ENCODE results near the gene CSTPP1. TPM values are rescaled to one million over a fixed set of nuclear protein-coding genes. Genes with fewer than 3 reads are reported as not detected.
"Not testable (repeated sequence)": the region's sequence is repeated elsewhere in the genome, so short reads cannot be mapped to it uniquely, and the experiment has no call there.

Gene CSTPP1
- total RNA-seq, 1 experiment from 2014 or later: 88.3 TPM

DNA sequence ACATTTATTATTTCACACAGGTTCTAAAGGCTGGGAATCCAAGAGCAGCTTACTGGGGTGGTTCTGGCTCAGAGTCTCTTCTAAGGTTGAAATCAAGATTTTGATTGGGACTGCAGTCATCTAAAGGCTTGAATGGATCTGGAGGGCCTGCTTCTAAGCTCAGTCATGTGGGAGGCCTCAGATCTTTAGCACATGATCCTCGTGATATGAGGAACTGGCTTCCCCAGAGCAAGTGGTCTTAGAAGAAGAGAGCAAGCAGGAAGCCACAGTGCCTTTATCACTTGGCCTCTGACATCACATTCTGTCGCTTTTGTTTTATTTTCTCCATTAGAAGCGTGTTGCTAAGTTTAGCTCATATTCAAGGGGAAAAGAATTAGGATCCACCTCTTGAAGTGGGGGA lies 151.2 kb downstream of the CSTPP1 start:
- BruUV-seq (replicated peaks): no TSS peak
- H3K4me2 ChIP-seq: no peak overlapping the region
- H3F3A ChIP-seq (ENCODE audit: insufficient read depth, low read depth): peaks cover 10% of the 10 kb centered on the region
- no peaks in the 10 kb centered on the region for H3K4me1 ChIP-seq (replicated peaks; ENCODE audit: insufficient read depth)
- TF ChIP-seq EZH2 (IDR thresholded peaks at IDR 0.05; ENCODE audit: low read depth): no peak
- TF ChIP-seq, protein P1, sequence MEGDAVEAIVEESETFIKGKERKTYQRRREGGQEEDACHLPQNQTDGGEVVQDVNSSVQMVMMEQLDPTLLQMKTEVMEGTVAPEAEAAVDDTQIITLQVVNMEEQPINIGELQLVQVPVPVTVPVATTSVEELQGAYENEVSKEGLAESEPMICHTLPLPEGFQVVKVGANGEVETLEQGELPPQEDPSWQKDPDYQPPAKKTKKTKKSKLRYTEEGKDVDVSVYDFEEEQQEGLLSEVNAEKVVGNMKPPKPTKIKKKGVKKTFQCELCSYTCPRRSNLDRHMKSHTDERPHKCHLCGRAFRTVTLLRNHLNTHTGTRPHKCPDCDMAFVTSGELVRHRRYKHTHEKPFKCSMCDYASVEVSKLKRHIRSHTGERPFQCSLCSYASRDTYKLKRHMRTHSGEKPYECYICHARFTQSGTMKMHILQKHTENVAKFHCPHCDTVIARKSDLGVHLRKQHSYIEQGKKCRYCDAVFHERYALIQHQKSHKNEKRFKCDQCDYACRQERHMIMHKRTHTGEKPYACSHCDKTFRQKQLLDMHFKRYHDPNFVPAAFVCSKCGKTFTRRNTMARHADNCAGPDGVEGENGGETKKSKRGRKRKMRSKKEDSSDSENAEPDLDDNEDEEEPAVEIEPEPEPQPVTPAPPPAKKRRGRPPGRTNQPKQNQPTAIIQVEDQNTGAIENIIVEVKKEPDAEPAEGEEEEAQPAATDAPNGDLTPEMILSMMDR (conservative IDR thresholded peaks at IDR 0.05): no peak
- H3K79me2 ChIP-seq (ENCODE audit: low read depth): no peaks in the 10 kb centered on the region
- H3K36me3 ChIP-seq (ENCODE audit: low read depth): no peaks in the 10 kb centered on the region
- intact Hi-C loops (cut with micrococcal nuclease; ENCODE audit: unreplicated experiment): no loop called here
- H3K9me3 ChIP-seq (ENCODE audit: insufficient read depth, low read depth): no peaks in the 10 kb centered on the region; the same call in 1 of the 2 replicates
- ChIA-PET CTCF (no interaction called here), POLR2A (ENCODE audit: unreplicated experiment) (no interaction called here)
- peaks cover 4% of the 10 kb centered on the region; the same call in 1 of the 2 replicates for H4K20me1 ChIP-seq (ENCODE audit: insufficient read depth)
- H3K27me3 ChIP-seq (ENCODE audit: insufficient read depth, low read depth): no peaks in the 10 kb centered on the region
- H3K4me3 ChIP-seq: no peak overlapping the region
- no peak overlapping the region for H2AFZ ChIP-seq
- no peaks in the 10 kb centered on the region for H3K9me2 ChIP-seq (ENCODE audit: insufficient read depth)
- no peak for DNase-seq
- no peak overlapping the region for H3K27ac ChIP-seq

DNA sequence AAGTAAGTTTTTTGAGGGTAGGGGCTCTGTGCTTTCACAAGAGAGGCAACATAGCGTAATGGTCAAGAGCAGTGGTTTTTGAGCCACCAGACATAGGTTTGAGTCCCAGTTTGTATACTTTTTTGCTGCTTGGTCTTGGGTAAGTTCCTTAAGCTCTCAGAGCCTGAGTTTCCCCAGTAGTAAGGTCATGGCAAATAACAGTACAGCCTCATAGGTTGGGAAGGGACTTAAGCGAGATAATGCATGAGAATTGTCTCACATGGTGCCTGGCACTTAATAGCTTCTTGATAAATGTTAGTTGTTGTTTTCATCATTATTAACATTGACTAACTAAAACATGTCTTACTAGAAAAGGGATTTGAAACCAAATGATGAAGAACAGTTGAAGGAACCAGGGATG lies 157.0 kb downstream of the CSTPP1 start:
- Histone ChIP-seq H3K4me2 (no peak overlapping the region), H2AFZ (no peak overlapping the region), H3K27me3 (ENCODE audit: insufficient read depth, low read depth) (no peaks in the 10 kb centered on the region), H4K20me1 (ENCODE audit: insufficient read depth) (peaks cover 3% of the 10 kb centered on the region; the same call in 1 of the 2 replicates), H3F3A (ENCODE audit: insufficient read depth, low read depth) (no peaks in the 10 kb centered on the region), H3K79me2 (ENCODE audit: low read depth) (no peaks in the 10 kb centered on the region), H3K4me3 (no peak overlapping the region), H3K36me3 (ENCODE audit: low read depth) (no peaks in the 10 kb centered on the region), H3K4me1 (replicated peaks; ENCODE audit: insufficient read depth) (peaks cover under 1% of the 10 kb centered on the region), H3K27ac (no peak overlapping the region), H3K9me3 (ENCODE audit: insufficient read depth, low read depth) (no peaks in the 10 kb centered on the region), H3K9me2 (ENCODE audit: insufficient read depth) (no peaks in the 10 kb centered on the region; the same call in 1 of the 2 replicates)
- DNase-seq: no peak
- TF ChIP-seq EZH2 (IDR thresholded peaks at IDR 0.05; ENCODE audit: low read depth): no peak
- TF ChIP-seq, protein P1 (conservative IDR thresholded peaks at IDR 0.05): no peak
- ChIA-PET CTCF (no interaction called here), POLR2A (ENCODE audit: unreplicated experiment) (interaction anchor here (0.6 kb wide), 1 partner anchor 167 kb away, joined by 4 read pairs; no protein-coding TSS in a partner anchor)
- no TSS peak for BruUV-seq (replicated peaks)
- intact Hi-C loops (cut with micrococcal nuclease; ENCODE audit: unreplicated experiment): no loop called here

DNA sequence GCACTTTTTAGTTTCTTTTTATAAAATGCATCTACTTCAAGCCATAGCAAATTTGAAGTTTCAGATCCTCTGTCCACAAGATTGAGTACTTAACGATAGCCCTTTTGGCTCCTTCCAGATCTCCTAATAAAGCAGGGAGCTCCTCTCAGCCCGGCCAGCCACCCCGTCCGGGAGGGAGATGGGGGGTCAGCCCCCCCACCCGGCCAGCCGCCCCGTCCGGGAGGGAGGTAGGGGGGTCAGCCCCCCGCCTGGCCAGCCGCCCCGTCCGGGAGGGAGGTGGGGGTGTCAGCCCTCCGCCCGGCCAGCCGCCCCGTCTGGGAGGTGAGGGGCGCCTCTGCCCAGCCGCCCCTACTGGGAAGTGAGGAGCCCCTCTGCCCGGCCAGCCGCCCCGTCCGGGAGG lies 160.3 kb downstream of the CSTPP1 start:
- H3F3A ChIP-seq (ENCODE audit: insufficient read depth, low read depth); intact Hi-C loops (cut with micrococcal nuclease; ENCODE audit: unreplicated experiment); H3K9me2 ChIP-seq (ENCODE audit: insufficient read depth); BruUV-seq (replicated peaks); H2AFZ ChIP-seq; CTCF ChIA-PET; DNase-seq; H3K4me2 ChIP-seq; H3K4me3 ChIP-seq; H3K27me3 ChIP-seq (ENCODE audit: insufficient read depth, low read depth); H4K20me1 ChIP-seq (ENCODE audit: insufficient read depth); H3K9me3 ChIP-seq (ENCODE audit: insufficient read depth, low read depth); POLR2A ChIA-PET (ENCODE audit: unreplicated experiment); H3K36me3 ChIP-seq (ENCODE audit: low read depth); H3K79me2 ChIP-seq (ENCODE audit: low read depth); H3K27ac ChIP-seq: not testable (repeated sequence)
- H3K4me1 ChIP-seq (replicated peaks; ENCODE audit: insufficient read depth): peaks cover 17% of the 10 kb centered on the region

DNA sequence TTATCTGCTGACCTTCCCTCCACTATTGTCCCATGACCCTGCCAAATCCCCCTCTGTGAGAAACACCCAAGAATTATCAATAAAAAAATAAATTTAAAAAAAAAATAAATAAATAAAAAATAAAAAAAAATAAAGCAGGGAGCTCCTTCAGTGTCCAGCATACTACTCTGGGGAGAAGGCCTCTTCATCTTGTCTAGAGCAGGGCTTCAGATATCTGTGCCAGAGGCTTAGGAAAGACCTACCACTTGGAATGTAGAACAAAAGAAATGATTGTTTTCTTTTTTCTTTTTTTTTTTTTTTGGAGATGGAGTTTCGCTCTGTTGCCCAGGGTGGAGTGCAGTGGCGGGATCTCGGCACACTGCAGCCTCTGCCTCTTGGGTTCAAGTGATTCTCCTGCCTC lies 161.7 kb downstream of the CSTPP1 start:
- H3K9me3 ChIP-seq (ENCODE audit: insufficient read depth, low read depth); DNase-seq; H4K20me1 ChIP-seq (ENCODE audit: insufficient read depth); intact Hi-C loops (cut with micrococcal nuclease; ENCODE audit: unreplicated experiment); H2AFZ ChIP-seq; H3F3A ChIP-seq (ENCODE audit: insufficient read depth, low read depth); H3K4me3 ChIP-seq; H3K79me2 ChIP-seq (ENCODE audit: low read depth); H3K36me3 ChIP-seq (ENCODE audit: low read depth); H3K27me3 ChIP-seq (ENCODE audit: insufficient read depth, low read depth); H3K27ac ChIP-seq; H3K9me2 ChIP-seq (ENCODE audit: insufficient read depth); H3K4me2 ChIP-seq; BruUV-seq (replicated peaks): not testable (repeated sequence)
- CTCF ChIA-PET: interaction anchor here (0.7 kb wide), 1 partner anchor 299 kb away, joined by 12 read pairs; no protein-coding TSS in a partner anchor
- POLR2A ChIA-PET (ENCODE audit: unreplicated experiment): interaction anchor here (0.7 kb wide), 1 partner anchor 107 kb away, joined by 11 read pairs; no protein-coding TSS in a partner anchor
- H3K4me1 ChIP-seq (replicated peaks; ENCODE audit: insufficient read depth): peaks cover 17% of the 10 kb centered on the region
